Choroid plexus epithelial cell (primary cell): ENCODE data around the gene CNDP1.
A peak's percentile ranks its signal among the peaks of the same experiment; 100 is the strongest.

ENCODE experiments used
- DNase-seq: peaks from one replicate; pipeline ENCODE4 v3.0.0-alpha.2; 2010; ENCODE audit warnings: low read depth
- H3K4me3 ChIP-seq: 2 replicates; pipeline ENCODE4 v1.5.1; 2011; ENCODE audit warnings: low read depth, mild to moderate bottlenecking, control low read depth, low read length, moderate library complexity
- TF ChIP-seq, protein P1 (sequence below): conservative IDR thresholded peaks from 2 replicates; pipeline ENCODE4 v1.5.1; 2011; ENCODE audit warnings: low read depth, mild to moderate bottlenecking, control low read depth, inconsistent platforms, low read length, moderate library complexity

The CNDP1 gene, protein sequence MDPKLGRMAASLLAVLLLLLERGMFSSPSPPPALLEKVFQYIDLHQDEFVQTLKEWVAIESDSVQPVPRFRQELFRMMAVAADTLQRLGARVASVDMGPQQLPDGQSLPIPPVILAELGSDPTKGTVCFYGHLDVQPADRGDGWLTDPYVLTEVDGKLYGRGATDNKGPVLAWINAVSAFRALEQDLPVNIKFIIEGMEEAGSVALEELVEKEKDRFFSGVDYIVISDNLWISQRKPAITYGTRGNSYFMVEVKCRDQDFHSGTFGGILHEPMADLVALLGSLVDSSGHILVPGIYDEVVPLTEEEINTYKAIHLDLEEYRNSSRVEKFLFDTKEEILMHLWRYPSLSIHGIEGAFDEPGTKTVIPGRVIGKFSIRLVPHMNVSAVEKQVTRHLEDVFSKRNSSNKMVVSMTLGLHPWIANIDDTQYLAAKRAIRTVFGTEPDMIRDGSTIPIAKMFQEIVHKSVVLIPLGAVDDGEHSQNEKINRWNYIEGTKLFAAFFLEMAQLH

DNA sequence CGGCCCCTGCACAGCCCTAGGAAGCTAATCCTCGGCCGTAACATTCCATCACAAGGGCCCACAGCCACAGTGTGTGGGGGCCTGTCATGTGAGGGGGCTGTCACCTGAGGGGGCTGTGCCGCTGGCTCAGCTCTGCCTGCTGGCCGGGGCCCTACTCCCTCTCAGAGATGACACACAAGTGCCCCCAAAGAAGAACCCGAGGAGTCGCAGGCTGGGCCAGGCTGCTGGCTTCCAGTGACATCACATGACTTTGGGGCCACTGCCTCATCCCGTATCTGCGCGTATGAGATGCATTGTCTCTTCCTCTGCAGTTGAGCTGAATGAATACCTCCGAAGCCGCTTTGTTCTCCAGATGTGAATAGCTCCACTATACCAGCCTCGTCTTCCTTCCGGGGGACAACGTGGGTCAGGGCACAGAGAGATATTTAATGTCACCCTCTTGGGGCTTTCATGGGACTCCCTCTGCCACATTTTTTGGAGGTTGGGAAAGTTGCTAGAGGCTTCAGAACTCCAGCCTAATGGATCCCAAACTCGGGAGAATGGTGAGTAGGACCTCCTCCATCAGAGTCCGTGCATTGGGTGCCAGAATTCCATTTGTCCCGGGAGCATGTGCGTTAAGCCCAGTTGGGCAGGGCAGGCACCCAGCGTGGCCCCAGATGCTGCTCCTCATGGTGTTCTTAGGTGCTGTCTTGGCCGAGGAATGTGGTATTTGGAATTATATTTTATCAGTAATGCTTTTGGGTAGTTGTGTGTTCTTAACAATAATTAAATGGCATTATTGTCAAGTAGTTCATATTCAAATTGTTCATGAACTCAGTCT, at the start of gene CNDP1:
Gene CNDP1, plus strand, starts transcription at position 351 of the 820 bp plus-strand sequence. Its CDS starts 168 bp downstream, at position 519.
- TF ChIP-seq, protein P1, sequence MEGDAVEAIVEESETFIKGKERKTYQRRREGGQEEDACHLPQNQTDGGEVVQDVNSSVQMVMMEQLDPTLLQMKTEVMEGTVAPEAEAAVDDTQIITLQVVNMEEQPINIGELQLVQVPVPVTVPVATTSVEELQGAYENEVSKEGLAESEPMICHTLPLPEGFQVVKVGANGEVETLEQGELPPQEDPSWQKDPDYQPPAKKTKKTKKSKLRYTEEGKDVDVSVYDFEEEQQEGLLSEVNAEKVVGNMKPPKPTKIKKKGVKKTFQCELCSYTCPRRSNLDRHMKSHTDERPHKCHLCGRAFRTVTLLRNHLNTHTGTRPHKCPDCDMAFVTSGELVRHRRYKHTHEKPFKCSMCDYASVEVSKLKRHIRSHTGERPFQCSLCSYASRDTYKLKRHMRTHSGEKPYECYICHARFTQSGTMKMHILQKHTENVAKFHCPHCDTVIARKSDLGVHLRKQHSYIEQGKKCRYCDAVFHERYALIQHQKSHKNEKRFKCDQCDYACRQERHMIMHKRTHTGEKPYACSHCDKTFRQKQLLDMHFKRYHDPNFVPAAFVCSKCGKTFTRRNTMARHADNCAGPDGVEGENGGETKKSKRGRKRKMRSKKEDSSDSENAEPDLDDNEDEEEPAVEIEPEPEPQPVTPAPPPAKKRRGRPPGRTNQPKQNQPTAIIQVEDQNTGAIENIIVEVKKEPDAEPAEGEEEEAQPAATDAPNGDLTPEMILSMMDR = no peak

DNA sequence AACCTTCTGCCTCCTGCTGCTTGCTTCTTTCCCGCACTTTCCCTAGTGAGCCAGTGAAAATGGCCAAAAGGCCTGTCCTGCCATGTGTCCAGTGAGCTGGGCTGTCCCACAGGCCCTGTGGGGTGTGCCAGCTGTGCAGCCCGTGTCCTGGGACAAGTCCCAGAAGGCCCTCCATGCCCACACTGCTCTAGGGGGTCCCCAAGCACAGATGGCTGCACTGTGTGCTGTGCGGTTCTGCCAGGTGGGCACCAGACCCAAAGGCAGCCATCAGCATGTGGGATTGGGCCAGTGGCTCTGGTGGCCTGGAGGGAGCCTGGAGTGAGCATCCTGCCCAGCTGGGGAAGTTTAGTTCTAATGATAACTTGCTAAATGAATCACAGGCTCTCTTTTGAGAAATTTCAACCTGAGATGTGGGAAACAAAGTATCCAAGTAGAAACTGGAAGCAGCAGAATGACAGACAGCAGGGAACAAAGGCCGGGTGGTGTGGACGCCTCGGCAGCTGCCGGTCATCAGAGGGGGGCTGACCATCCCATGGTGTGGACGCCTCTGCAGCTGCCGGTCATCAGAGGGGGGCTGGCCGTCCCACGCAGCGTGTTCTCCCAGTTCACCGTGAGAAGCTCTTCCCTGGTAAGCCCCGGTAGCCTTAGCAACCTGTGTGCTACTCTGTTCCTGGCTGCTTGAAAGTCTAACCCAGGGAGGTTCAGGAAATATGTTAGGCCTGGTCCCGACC, 48.0 kb upstream of the CNDP1 start:
- H3K4me3 ChIP-seq = no peak overlapping the region
- TF ChIP-seq, protein P1 = no peak
- no peak for DNase-seq

More for the DNA sequence above, at the start of gene CNDP1:
- no peak for DNase-seq
- H3K4me3 ChIP-seq = no peak within 1 kb of the TSS

DNA sequence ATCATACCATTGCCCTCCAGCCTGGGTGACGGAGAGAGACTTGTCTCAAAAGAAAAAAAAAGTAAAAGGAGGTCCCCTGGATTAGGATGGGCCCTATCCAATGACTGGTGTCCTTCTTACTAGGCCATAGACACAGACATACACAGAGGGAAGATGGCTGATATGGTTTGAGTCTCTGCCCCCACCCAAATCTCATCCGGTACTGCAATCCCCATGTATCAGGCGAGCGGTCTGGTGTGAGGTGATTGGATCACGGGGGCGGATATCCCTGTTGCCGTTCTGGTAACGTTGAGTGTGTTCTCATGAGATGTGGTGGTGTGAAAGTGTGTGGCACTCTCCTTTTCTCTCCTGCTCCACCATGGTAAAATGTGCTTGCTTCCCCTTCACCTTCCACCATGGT, 45.9 kb upstream of the CNDP1 start:
- no peak overlapping the region for H3K4me3 ChIP-seq
- no peak for DNase-seq
- TF ChIP-seq, protein P1 = no peak

DNA sequence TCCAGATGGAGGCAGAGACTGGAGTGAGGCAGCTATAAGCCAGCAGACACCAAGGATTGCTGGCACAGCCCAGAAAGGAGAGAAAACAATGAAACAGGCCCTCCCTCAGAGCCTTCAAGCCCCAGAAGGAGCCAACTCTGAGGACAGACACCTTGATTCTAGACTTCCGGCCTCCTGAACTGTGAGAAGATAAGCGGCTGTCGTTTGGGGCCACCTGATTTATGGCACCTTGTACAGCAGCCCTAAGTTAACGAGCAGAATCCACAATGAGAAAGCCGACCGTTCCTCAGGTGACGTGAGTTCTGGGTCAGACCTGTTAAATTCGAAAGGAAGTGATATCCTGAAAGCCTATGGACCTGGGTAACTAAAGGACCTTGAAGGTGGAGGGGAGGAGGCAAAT, 45.4 kb upstream of the CNDP1 start:
- DNase-seq = no peak
- H3K4me3 ChIP-seq = no peak overlapping the region
- TF ChIP-seq, protein P1 = no peak

DNA sequence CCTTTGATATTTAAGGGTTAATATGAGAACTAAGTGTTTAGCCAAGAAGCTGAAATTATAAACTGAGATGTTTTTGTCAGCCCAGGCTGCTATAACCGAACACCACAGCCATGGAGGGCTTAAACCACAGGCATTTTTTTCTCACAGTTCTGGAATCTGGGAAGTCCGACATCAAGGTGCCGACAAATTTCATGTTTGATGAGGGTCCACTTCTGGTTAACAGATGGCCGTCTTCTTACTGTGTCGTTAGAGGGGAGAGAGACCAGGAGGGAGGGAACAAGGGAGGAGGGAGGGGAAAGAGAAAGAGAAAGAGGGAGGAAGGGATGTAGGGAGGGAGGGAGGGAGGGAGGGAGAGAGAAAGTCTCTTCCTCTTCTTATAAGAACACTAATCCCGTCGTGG, 44.6 kb upstream of the CNDP1 start:
- TF ChIP-seq, protein P1 = no peak
- peak overlapping the region; percentile 44 for H3K4me3 ChIP-seq
- peak; percentile 73 for DNase-seq

DNA sequence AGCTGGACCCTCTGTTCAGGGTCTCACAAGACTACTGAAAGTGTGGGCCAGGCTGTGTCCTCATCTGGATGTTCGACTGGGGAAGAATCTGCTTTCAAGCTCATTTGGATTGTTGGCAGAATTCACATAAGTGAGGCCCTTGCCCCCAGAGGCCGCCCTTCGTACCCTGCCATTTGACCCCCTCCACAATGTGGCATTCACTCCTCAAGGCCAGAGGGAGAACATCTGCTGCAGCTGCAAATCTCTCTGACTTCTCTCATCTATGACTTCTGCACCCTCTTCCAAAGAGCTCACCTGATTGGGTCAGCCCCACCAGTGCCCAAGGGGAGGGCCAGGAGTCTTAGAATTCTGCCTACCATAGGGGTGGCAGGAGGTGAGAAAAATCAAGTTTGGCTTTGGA, 42.0 kb upstream of the CNDP1 start:
- TF ChIP-seq, protein P1 = no peak
- DNase-seq = no peak
- no peak overlapping the region for H3K4me3 ChIP-seq
